A673 (cell line): ENCODE measurements around the gene SCYGR7. TPM values are rescaled to one million over a fixed set of nuclear protein-coding genes. Genes with fewer than 3 reads are reported as not detected.

Experiments used
- Bru-seq: library from RNA; stranded (reverse); fragments of 400-500 nt; gene quantifications from one replicate; lab custom pipeline; 2021; lab: Mats Ljungman, UMichigan
- BruChase-seq, 2 experiments: library from RNA; stranded (reverse); fragments of 400-500 nt; gene quantifications; one replicate each; lab custom pipeline; 2021; lab: Mats Ljungman, UMichigan
- BruUV-seq: library from RNA; stranded (reverse); fragments of 400-500 nt; replicated peaks from 2 replicates; lab custom pipeline; 2021; lab: Mats Ljungman, UMichigan
- CTCF ChIA-PET: fragments of 300-600 bp; sonication (Branson Sonifier 250); formaldehyde crosslinking; loops from one replicate; lab custom pipeline; 2022; ENCODE audit warnings: antibody characterized with exemption; lab: Charles Lee
- POLR2A ChIA-PET: fragments of 300-600 bp; sonication (Branson Sonifier 250); formaldehyde crosslinking; loops from one replicate; lab custom pipeline; 2022; ENCODE audit warnings: antibody characterized with exemption; ENCODE audit not compliant: low non-redundant PET; lab: Charles Lee
- DNase-seq: peaks from one replicate; pipeline ENCODE4 v3.0.0-alpha.2; 2015; ENCODE audit warnings: low spot score
- H3K27ac ChIP-seq: fragments of 200-600 bp; sonication (generic); 2 replicates; pipeline ENCODE4 v1.5.1; 2016; ENCODE audit warnings: mixed run types, low read depth, mild to moderate bottlenecking, mixed read lengths, antibody characterized with exemption, low read length; ENCODE audit not compliant: poor library complexity, severe bottlenecking
- H3K27me3 ChIP-seq: fragments of 200-600 bp; sonication (generic); replicated peaks from 2 replicates; pipeline ENCODE4 v1.6.1; 2017; ENCODE audit warnings: mixed run types, low read depth, mild to moderate bottlenecking, mixed read lengths, antibody characterized with exemption, low read length; ENCODE audit not compliant: insufficient read depth, poor library complexity
- H3K36me3 ChIP-seq: fragments of 200-600 bp; sonication (generic); 2 replicates; pipeline ENCODE4 v1.6.1; 2016; ENCODE audit warnings: mixed run types, mild to moderate bottlenecking, mixed read lengths, antibody characterized with exemption, low read length; ENCODE audit not compliant: insufficient read depth, poor library complexity, severe bottlenecking
- H3K4me1 ChIP-seq: fragments of 200-600 bp; sonication (generic); 2 replicates; pipeline ENCODE4 v1.6.1; 2017; ENCODE audit warnings: mixed run types, mild to moderate bottlenecking, mixed read lengths, antibody characterized with exemption, low read length; ENCODE audit not compliant: insufficient read depth, poor library complexity, severe bottlenecking
- H3K4me3 ChIP-seq: fragments of 200-600 bp; sonication (generic); 2 replicates; pipeline ENCODE4 v1.5.1; 2016; ENCODE audit warnings: low read depth, mixed run types, mild to moderate bottlenecking, mixed read lengths, low read length; ENCODE audit not compliant: poor library complexity, severe bottlenecking
- H3K9me3 ChIP-seq: fragments of 200-600 bp; sonication (generic); 2 replicates; pipeline ENCODE4 v1.6.1; 2016; ENCODE audit warnings: mixed run types, low read depth, mild to moderate bottlenecking, mixed read lengths, antibody characterized with exemption, low read length; ENCODE audit not compliant: poor library complexity, severe bottlenecking
- CTCF ChIP-seq: fragments of 300-800, 200-600 bp; sonication (generic); conservative IDR thresholded peaks from 2 replicates; pipeline ENCODE4 v1.5.1; 2017; ENCODE audit warnings: low read depth, mild to moderate bottlenecking, antibody characterized with exemption, low read length, moderate library complexity, mixed read lengths
- EZH2 ChIP-seq: fragments of 200-600 bp; sonication (generic); IDR thresholded peaks from 2 replicates; pipeline ENCODE4 v1.6.1; 2017; ENCODE audit warnings: borderline replicate concordance, low read depth, mild to moderate bottlenecking, mixed read lengths, antibody characterized with exemption, low read length; ENCODE audit not compliant: poor library complexity, severe bottlenecking
- intact Hi-C: fragments of 100-400 bp; cut with micrococcal nuclease; formaldehyde crosslinking; loops from one replicate; pipeline ENCODE4 v1.10.0; 2022; ENCODE audit not compliant: unreplicated experiment
- long read RNA-seq: library from polyadenylated mRNA; stranded (forward); transcript quantifications from one replicate; pipeline ENCODE4 v2.0.0, GENCODE V29; 2022
- total RNA-seq: library from RNA; stranded (reverse); gene quantifications from 2 replicates; pipeline ENCODE4 v1.2.3, GENCODE V29; 2021

Gene SCYGR7
- total RNA-seq (not detected in 2 replicates), Bru-seq, nascent RNA (not detected), BruChase-seq, experiment 1, labeled RNA remaining after a 2-hour chase (not detected), BruChase-seq, experiment 2, labeled RNA remaining after a 6-hour chase (not detected)
- long read RNA-seq = 0 reads

- TF ChIP-seq EZH2 (no peak), CTCF (no peak)
- CTCF ChIA-PET = no interaction called here
- Histone ChIP-seq H3K36me3 (no peaks in the 10 kb centered on the region), H3K27me3 (no peaks in the 10 kb centered on the region), H3K4me1 (no peaks in the 10 kb centered on the region), H3K4me3 (no peak within 1 kb of the TSS), H3K9me3 (no peaks in the 10 kb centered on the region), H3K27ac (no peak within 1 kb of the TSS)
- intact Hi-C loops = no loop called here
- no TSS peak for BruUV-seq
- POLR2A ChIA-PET = no interaction called here
- no peak for DNase-seq
Observed at GRCh38 chr2:227728035-227728434, at the start of gene SCYGR7. Gene SCYGR7, plus strand, starts transcription at chr2:227728335. Its CDS starts 0 bp downstream, at chr2:227728335.

GRCh38 chr2:227684258-227684657 is 43.9 kb upstream of the SCYGR7 start:
- H3K27ac ChIP-seq = no peak overlapping the region
- H3K27me3 ChIP-seq = no peaks in the 10 kb centered on the region
- ChIA-PET CTCF (no interaction called here), POLR2A (no interaction called here)
- no peak overlapping the region for H3K4me3 ChIP-seq
- DNase-seq = no peak
- H3K9me3 ChIP-seq = no peaks in the 10 kb centered on the region
- intact Hi-C loops = no loop called here
- BruUV-seq = no TSS peak
- TF ChIP-seq CTCF = no peak
- TF ChIP-seq EZH2 = no peak
- no peaks in the 10 kb centered on the region for H3K4me1 ChIP-seq
- H3K36me3 ChIP-seq = no peaks in the 10 kb centered on the region

GRCh38 chr2:227687189-227687588 is 40.9 kb upstream of the SCYGR7 start:
- H3K9me3 ChIP-seq = no peaks in the 10 kb centered on the region
- H3K27ac ChIP-seq = no peak overlapping the region
- no peak overlapping the region for H3K4me3 ChIP-seq
- TF ChIP-seq CTCF (no peak), EZH2 (no peak)
- DNase-seq = no peak
- intact Hi-C loops = no loop called here
- no TSS peak for BruUV-seq
- H3K36me3 ChIP-seq = no peaks in the 10 kb centered on the region
- H3K27me3 ChIP-seq = no peaks in the 10 kb centered on the region
- ChIA-PET CTCF (no interaction called here), POLR2A (interaction anchor here (0.6 kb wide), 1 partner anchor 1947 kb away, joined by 3 read pairs; no protein-coding TSS in a partner anchor)
- no peaks in the 10 kb centered on the region for H3K4me1 ChIP-seq
